ENCODE data around the gene PTPRCAP.
"Not testable (repeated sequence)": the region's sequence is repeated elsewhere in the genome, so short reads cannot be mapped to it uniquely, and the experiment has no call there.

The PTPRCAP gene

DNA sequence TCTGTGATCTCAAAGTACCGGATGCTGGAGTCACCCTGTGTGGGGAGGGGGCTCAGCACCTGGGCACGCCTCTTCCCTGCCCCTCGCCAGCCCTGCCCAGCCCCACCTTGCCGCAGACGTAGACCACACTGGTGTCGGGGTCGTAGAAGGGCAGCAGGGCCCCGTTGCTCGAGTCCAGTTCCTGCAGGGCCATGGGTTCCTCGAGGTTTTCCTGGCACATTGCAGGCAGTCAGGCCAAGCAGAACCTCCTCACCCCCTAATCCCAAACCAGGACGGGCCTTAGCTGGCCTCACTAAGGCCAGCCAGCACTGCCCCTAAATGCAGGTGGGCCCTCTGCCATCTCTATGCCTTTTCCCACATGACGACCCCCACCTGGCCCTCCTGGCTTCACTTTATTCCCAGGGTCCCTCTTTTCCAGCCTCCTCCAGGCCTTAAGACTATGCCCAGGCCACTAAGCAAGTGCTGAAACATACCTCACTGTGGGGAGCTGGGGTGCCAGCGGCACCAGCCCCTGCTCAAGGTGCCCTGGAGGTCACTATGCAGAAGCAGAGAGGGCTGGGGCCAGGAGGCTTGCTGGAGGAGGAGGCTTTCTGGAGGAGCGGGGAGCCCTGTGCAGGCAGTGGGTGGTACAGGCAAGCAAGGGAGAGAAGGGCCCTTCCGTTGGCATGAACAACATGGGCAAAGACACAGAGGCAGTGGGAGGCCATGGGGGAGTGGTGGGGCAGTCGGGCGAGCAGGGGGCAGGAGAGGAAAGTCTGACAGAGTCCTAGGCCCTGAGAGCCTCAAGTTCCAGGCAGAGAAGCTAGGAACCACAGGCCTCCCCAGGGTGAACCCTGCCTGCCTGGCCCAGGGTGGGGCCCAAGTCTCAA is 3.0 kb upstream of the PTPRCAP start:
- no peak for DNase-seq

DNA sequence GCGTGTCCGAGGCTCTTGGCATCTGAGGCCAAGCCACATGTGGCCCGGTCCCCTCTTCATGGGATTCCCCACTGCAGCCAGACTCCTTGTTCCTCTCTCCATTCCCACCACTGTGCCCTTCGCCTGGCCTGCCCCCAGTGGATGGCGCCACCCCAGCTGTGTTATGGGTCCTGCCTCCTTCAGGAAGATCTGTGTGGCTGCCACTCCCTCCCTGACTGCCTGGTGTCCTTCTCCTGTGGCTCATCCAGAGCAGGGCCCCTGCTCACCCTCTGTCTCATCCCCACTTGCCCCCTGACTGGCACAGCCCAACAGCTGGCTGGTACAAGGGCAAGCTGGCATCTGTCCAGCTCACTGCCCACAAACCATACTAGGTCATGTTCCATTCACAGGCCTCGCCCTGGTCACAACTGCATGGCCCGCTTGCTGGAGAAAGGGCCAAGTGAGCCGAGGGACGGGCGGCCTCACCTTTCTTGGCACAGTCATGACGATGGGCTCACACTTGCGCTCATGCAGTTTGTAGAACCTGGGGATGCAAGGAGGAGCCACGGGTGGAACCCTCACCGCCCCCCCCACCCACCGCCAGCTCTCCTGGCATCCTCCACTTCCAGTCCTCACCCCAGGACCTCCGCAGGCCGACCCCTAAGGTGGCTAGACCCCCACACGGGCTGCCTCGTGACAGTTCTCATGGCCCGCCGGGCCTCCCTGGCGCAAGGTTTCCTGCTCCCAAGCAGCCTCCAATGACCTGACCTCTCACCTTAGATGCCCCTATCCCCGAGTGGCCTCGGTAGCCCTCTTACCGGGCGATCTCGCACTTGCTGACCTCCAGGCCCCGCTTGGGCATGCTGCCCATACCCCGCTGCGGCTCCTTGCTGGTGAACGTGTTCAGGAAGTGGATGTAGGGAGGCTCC is 2.1 kb upstream of the PTPRCAP start:
- no peak for DNase-seq

DNA sequence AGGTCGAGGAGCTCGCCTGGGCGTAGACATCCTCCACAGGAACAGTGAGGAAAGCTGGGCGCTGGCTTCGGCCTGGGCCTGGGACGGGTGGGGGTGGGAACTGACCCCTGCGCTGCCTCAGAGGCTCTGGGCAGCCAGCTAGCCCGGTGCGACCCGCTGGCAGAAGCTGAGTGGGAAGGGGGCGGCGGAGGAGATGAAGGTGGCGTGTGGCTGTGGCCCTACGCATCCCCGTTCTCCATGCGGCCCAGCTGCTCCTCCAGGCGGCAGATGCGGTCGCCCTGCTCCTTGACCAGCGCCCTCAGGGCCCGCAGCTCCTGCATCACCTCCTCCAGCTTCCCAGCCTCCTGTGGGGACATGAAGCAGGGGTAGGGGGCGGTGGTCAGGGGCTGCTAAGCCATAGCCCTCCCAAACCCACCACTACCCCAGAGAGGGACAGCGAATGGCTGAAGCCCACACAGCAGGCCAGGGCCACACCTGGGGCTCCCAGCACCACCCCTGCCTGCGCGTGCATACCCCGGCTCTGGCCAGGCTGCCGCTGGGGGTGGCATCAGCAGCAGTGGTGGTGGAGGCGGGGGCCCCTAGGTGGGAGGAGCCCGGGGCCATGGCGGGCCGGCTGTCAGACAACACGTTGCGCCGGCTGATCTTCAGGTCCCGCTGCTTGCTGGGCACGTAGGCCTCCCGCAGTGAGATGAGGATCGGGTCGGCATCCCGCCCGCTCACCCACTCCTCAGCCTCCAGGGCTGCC is 848 bp upstream of the PTPRCAP start:
- DNase-seq: no peak

DNA sequence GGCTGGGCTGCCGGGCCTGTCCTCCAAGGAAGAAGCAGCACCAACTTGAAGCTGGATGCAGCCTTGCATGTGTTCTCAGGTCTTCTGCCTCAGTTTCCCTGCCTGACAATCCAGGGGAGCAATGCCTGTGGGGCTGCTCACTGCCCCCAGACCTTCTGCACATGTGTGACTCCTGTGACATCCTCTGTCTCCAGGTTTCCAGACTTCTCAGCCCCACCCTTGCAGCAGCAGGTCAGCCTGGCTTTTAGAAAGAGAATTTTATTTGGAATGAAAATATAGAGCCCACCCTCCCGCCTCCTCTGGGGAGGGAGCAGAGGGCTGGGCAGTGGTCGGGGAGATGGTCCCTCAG is 301 bp upstream of the PTPRCAP start:
- DNase-seq: no peak

DNA sequence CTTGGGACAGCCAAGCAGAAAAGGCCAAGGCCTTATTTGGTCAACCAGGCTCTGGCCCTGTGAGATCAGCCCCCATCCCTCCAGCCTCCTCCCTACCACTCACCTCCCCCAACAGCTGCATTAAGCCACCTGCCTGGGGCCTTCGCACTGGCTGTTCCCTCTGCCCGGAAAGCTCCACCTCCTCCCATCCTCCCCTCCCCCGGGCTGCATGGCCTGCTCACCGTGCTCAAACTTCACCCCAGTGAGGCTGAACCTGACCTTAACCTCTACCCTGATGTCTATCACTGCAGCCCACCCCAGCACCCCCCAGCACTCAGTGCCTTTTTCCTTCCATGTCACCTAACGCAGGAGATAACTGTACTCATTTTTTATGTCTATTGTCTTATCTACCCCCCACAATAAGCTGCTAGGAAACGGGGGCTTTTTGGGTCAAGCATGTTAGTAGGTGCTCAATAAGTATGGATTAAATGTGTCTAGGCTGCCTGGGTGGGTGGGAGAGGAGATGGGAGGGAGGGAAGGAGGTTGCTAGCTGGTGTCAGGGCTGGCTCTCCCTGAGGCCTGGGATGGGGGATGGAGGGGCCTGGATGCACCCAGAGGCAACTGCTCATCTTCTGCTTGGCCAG is 912 bp downstream of the PTPRCAP start:
- DNase-seq: no peak

DNA sequence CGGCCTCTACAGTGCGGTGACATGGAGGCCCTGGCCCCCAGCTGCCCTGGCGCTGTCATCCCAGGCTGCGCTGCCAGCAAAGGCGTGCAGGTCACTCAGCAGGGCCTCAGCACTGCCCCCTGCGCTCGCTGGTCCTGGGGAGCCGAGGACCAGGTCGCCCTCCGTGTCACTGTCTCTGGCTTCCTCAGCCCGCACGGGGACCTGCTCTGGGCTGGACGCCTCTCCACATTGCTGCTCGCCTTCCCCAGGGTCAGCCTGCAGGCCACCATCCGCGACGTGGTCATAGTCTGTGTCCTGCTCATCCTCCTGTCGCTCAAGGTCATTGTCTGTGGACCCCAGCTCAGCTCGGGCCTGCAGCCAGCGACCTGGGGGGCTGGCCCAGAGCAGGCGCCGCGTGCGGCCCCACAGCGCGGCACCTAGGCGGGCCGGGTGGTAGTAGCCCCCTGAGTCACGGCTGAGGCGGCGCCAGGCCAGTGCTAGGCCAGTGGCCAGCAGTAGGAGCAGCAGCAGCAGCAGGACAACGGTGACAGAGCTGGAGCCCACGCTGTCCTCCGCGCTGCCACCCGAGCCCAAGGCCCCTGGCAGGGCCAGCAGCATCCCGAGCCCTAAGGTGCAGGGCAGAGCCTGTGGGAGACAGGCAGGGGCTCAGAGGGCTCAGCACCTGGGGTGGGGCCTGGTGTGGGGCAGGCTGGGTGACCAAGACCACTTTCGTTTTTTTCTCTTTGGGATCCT is 1.6 kb downstream of the PTPRCAP start:
- no peak for DNase-seq

DNA sequence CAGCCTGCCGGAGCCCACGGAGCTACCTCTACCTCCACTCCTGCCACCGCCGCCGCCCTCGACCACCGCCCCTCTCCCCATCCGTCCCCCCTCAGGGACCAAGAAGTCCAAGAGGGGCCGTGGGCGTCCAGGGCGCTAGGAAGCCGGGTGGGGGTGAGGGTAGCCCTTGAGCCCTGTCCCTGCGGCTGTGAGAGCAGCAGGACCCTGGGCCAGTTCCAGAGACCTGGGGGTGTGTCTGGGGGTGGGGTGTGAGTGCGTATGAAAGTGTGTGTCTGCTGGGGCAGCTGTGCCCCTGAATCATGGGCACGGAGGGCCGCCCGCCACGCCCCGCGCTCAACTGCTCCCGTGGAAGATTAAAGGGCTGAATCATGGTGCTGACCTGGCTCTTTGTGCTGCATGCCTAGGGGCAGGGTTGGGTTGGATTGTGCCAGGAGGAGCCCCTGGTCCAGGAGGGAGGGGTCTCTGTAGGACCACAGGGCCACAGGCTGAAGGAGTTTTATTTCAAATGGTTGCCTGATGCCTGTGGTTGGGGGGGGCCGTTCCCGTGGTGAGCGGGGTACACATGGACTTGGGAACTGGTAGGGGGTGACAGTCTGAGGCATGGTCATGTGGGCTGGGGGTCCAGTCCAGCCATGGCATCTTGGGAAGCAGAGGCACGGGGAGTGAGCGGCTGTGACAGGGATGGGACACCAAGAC is 2.3 kb downstream of the PTPRCAP start:
- no peak for DNase-seq

DNA sequence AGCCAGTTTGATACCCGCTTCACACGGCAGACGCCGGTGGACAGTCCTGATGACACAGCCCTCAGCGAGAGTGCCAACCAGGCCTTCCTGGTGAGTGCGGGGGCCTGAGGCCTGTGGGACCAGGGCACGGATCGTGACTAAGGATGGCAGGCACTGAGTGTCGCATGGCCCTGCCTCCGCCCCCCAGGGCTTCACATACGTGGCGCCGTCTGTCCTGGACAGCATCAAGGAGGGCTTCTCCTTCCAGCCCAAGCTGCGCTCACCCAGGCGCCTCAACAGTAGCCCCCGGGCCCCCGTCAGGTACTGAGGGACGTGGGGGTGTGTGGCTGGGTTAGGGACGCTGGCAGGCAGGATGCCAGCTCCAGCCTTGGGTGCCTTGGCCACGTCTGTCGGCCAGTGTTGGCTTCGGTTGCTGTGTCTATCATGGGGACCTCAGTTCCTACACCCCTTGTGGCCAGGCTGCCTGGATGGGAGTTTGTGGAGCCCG is 3.0 kb downstream of the PTPRCAP start:
- no peak for DNase-seq

DNA sequence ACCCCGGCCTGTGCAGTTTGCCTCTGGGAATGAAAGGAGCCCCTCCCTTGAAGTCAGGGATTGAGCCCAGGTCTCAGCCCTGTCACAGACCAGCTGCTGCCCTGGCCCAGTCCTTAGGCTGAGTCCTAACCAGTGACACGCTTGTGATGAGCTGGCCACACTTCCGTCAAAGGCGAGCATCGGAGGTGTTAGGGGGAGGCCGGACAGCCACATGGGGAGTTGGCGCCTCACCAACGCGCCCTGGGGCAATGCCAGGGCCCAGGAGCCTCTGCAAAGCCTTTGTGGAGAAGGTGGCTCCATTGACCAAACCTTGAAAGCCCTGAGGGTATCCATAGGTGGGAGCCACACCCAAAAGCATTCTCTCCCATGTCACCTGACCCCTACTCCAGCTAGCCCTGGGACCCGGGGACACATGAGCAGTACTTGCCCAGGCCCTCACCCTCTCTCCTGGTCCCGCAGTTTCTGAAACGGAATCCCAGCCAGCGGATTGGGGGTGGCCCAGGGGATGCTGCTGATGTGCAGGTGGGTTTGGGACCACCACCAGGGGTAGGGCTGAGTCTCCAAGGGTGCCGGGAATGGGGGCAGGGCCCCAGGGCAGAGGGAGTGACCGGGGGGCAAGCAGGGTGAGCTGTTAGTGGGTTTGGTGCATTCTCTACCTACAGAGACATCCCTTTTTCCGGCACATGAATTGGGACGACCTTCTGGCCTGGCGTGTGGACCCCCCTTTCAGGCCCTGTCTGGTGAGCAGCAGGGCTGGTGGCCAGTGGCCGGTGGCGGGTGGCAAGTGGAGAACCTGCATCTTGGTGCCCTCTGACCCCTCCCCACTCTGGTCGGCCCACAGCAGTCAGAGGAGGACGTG is 3.7 kb downstream of the PTPRCAP start:
- DNase-seq: no peak

DNA sequence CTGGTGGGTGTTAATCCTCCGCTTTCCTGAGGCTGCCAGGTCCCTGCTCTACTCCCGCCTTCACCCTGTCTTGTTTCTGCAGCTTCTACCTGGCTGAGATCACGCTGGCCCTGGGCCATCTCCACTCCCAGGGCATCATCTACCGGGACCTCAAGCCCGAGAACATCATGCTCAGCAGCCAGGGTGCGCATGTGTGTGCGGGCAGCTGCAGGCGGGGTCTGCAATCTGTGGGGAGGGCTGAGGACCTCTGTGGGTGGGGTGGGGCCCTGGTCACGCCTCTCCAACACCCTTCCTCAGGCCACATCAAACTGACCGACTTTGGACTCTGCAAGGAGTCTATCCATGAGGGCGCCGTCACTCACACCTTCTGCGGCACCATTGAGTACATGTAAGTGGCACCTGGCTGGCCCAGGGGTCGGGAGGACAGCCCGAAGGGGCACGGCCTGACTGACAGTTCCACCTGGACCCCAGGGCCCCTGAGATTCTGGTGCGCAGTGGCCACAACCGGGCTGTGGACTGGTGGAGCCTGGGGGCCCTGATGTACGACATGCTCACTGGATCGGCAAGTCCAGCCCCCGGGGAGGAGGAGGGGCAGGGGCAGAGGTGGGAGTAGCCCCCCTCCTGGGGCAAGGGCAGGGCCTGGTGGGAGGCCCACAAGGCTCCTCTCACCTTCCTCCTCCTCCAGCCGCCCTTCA is 4.7 kb downstream of the PTPRCAP start:
- no peak for DNase-seq

DNA sequence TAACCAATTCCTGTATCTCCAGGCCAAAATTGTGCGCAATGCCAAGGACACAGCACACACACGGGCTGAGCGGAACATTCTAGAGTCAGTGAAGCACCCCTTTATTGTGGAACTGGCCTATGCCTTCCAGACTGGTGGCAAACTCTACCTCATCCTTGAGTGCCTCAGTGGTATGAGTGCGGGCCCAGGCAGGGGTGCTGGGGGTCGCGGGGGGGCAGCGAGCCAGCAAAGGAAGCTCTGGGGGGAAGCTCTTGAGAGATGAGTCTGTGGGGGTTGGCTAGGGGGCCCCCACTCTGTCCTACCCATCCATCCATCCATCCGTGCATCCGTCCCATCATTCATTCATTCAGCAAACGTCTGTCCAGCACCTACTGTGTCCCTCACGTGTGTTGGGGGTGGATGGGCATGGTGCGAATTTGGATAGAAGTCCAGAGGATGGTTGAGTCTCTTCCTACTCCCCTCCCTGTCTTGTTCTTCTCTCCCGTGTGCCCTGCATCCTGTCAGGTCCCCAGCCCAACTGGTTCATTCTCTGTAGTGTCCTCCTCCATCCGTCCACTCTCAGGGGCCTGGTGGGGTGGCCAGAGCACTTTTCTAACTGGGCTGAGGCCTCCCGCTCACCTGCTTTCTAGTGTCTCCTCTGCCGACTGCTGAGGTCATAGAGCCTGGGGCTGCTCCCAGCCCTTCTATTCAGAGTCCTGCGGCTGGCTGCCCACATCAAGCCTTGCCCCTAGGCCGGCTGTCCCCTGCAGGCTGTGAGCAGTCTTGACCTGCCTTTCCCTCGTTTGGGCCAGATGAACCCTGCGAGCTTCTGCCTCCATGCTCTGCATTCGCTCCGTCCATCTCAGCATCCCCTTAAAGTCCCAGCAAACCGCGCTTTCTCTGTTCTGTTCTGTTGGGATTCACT is 5.9 kb downstream of the PTPRCAP start:
- DNase-seq: no peak

DNA sequence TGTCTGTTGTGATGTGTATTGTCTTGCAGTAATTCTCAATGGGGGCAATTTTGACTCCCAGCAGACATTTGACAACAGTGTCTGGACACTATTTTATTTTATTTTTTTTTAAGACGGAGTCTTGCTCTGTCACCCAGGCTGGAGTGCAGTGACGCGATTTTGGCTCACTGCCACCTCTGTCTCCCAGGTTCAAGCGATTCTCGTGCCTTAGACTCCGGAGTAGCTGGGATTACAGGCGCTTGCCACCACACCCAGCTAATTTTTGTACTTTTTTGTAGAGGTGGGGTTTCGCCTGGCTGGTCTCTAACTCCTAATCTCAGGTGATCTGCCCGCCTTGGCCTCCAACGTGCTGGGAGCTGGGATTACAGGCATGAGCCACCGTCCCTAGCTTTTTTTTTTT is 7.8 kb downstream of the PTPRCAP start:
- DNase-seq: no peak

DNA sequence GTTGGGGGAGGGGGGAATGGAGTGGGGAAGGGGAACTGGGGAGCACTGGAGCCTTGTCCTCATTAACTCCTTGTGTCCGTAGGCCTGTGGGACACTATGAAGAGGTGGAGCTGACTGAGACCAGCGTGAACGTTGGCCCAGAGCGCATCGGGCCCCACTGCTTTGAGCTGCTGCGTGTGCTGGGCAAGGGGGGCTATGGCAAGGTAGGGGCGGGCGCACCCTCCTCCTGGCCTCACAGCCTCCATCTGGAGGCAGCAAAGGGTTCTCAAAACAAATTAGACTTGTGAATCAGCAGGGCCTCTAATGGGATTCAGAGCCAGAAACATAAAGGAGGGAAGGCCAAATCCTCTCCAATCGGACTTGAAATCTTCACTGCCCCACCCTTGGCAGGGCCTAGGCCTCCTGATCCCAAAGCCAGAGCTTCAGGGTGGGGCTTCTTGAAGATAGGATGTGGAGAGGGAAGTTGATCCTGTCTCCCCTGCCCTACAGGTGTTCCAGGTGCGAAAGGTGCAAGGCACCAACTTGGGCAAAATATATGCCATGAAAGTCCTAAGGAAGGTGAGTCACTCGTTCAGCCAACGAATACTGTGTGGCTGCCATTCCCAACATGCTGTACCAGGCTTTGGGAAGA is 8.3 kb downstream of the PTPRCAP start:
- DNase-seq: no peak

DNA sequence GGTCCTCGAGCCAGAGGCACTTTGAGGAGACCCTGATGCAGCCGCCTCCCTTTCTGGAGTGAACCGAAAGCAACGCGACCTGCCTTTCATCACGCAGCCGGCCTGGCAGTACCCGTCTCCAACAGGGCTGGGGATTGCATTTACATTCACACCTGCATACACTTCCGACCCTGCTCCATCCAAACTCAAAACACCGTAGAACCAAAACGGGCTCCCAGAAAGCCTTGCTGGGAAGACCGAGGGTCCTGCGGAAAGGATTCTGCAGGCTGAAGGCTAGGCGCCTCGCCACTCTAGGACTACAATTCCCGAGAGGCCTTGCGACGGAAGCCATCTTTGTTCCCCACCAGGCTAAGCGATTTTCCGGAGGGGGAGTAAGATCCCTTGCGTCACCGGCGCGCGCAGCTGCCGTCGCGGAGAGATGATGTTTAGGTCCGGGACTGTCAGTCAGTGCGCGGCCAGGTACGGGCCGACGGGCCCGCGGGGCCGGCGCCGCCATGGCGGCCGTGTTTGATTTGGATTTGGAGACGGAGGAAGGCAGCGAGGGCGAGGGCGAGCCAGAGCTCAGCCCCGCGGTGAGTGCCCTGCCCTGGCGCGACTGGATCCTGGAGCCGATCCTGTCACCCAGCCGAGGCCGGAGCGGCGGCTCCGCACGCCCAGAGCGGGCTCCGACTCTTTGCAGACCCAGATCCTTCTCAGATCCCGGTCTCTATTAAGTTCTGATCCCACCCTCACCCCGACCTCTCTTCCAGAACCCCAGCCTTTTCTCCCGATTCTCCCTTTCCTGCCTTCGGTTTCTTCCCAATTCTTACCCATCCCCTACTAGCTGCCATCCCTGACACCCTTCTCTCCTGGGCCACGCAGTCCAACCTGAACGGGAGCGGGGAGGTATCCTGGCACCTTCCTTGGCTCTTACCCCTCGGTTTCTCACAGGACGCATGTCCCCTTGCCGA is 9.2 kb downstream of the PTPRCAP start, which contains the start of gene RPS6KB2:
Gene RPS6KB2, plus strand, starts transcription at position 443 of the 950 bp plus-strand sequence. Its CDS starts 52 bp downstream, at position 495.
- DNase-seq: peak; percentile 96

DNA sequence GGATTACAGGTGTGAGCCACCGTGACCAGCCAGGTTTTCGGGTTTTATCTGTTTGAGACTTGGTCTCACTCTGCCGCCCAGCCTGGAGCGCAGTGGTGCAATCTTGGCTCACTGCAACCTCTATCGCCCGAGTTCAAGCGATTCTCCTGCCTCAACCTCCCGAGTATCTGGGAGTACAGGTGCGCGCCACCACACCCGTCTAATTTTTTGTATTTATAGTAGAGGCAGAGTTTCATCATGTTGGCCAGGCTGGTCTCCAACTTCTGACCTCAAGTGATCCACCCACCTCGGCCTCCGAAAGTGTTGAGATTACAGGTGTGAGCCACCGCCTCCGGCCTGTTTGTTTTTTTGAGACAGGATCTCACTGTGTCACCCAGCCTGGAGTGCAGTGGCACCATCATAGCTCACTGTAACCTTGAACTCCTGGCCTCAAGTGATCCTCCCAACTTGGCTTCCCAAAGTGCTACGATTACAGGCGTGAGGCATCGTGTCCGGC is 10.1 kb downstream of the PTPRCAP start:
- not testable (repeated sequence) for DNase-seq

DNA sequence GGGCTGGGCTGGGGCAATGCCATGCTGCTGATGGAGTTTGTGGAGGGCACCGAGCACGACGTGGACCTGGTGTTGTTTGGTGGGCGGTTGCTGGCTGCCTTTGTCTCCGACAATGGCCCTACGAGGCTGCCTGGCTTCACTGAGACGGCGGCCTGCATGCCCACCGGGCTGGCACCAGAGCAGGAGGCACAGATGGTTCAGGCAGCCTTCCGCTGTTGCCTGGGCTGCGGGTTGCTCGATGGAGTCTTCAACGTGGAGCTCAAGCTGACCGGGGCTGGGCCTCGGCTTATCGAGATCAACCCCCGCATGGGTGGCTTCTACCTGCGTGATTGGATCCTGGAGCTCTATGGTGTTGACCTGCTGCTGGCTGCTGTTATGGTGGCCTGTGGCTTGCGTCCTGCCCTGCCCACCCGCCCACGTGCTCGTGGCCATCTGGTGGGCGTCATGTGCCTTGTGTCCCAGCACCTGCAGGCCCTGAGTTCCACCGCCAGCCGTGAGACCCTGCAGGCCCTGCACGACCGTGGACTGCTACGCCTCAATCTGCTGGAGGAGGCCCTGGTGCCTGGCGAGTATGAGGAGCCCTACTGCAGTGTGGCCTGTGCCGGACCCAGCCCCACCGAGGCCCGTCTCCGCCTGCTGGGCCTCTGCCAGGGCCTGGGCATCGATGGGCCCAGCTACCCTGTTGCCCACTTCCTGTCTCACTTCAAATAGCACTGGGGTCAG is 13.4 kb downstream of the PTPRCAP start:
- no peak for DNase-seq
